ENCODE results near the gene ATP5PD.
A peak's percentile ranks its signal among the peaks of the same experiment; 100 is the strongest.

Gene ATP5PD

DNA sequence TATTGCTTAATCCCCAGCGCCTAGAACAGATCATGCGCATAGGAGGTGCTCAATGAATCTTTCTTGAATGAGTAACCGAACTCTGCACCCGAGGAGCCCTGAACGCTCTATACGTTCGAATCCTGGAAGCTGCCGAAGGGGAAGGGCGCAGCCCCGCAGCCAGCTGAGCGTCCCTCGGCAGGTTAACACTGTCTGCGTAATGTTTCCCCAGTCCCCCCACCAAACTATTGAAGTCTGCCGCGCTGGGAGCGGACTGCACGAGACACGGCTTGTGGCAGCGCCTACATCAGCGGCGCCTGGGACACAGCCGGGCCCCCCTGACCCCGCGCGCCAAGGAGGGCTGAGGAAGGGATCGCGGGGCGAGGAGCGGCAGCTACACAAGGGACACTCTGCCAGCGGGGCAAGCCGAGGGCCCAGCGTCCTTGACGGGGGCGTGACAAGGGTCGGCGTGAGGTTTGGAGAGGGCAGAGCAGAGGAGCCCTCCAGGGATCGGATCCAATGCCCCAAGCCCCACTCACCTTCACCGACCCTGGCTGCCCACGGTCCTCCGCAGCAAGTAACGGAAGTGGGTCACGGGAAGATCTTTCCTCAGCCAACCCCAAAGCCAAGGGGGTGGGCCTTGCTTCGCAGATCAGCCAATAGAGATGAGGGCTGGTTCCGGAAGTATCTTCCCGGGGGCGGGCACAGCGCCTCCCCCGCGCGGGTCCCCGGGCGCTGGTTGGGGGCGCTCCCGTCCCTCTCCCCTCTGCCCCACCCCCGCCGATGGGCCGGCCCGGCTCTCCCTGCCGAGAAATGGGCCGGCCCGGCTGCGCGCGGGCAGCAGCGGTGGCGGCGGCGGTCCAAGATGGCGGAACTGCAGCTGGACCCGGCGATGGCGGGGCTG is at the start of gene ATP5PD, which contains the start of gene KCTD2:
Gene ATP5PD, minus strand, starts transcription at position 563 of the 883 bp plus-strand sequence. CDS start 4,319 bp downstream, outside the sequence.
Gene KCTD2, plus strand, starts transcription at position 819 of the 883 bp plus-strand sequence. Its CDS starts 26 bp downstream, at position 845.
- peak; percentile 93 for DNase-seq (ENCODE audit: low spot score)

- no peak for DNase-seq (ENCODE audit: low spot score)
Observed at GRCh38 chr17:75096082-75096625, 49.4 kb upstream of the ATP5PD start.

GRCh38 chr17:75094871-75095399 is 48.2 kb upstream of the ATP5PD start:
- no peak for DNase-seq (ENCODE audit: low spot score)

DNA sequence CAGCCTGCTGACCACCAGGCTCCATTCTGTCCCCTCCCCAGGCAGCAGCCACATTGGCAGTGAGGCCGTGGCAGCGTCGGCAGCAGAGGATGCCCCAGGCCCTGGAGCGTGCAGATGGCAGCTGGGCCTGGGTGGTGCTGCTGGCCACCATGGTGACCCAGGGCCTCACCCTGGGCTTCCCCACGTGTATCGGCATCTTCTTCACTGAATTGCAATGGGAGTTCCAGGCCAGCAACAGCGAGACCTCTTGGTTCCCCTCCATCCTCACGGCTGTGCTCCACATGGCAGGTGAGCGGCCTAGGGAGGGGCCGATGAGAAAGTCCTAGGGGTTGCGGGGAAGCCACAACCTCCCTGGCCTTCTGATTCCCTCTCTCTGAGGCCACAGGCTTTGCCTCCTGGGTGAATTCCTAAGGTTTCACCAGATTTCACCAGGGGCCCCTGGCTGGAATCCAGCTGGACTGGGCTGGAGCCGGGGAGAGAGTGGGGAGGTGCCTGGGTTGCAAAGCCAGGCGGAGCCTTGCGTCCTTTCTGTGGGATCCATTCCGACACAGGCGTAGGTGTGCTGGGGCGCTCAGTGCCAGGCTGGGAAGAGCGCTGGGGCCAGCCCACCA is 46.9 kb upstream of the ATP5PD start:
- no peak for DNase-seq (ENCODE audit: low spot score)

DNA sequence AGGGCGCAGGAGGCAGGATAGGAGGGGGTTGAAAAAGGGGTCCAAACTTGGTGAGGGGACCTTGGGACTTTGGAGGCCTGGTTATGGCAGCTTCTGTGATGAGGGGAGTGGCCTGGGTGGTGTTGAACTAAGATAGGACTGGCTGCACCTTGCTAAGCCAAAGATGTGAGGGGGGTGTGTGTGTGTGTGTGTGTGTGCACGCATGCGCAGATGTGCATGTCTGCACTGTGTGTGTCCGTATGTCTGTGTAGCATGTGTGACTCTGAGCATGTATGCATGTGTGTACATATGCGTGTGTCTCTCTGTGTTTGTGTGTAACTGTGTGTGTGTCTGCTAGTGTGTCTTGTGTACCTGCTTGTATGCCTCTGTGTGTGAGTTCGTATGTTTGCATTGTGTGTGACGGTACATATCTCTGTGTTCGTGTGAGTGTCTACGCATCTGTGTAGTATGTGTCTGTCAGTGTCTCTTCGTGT is 45.1 kb upstream of the ATP5PD start:
- DNase-seq (ENCODE audit: low spot score) = no peak

DNA sequence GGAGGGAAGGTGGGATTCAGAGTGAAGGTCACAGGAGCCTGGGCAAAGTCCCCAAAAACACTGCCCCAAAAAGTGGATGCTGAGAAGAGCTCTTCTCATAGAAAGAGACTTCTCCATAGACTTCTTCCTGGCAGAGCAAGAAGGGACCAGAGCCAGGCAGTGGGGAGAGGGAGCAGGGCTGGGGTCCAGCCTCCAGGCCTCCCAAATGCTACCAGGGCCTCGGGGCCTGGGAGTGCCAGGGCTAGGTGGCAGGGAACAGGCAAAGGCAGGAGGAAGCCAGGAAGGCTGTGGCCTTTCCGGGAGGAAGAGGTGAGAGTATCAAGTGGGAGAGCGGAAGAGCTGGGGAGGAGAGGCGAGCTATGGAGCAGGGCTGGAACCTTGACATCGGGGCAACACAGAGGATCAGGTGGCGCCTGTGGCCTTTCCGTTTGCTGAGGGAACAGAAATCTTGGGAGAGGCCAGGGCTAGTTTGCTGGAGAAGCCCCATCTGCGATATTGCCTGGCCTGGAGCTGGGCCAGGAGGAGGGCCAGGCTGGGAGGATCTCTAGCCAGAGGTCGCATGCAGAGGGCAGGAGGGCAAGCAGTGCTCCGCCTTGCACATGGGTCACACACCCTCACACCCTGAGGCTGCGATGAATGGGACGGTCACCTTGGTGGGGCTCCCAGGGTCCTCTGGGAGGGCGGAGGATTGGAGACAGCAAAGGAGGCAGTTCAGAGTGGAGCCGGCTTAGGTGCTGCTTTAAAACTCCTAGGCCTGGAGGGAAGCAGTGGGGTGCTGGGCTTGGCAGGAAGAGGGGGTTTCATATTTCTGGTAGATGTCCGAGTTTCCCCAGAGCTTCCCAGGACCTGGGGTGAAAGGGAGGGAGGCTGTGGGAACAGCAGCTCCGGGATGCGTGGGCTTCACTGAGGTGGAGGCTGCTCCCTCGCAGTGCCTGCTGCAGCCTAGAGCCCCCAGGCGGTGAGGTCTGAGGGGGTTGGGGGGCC is 44.4 kb upstream of the ATP5PD start:
- no peak for DNase-seq (ENCODE audit: low spot score)

DNA sequence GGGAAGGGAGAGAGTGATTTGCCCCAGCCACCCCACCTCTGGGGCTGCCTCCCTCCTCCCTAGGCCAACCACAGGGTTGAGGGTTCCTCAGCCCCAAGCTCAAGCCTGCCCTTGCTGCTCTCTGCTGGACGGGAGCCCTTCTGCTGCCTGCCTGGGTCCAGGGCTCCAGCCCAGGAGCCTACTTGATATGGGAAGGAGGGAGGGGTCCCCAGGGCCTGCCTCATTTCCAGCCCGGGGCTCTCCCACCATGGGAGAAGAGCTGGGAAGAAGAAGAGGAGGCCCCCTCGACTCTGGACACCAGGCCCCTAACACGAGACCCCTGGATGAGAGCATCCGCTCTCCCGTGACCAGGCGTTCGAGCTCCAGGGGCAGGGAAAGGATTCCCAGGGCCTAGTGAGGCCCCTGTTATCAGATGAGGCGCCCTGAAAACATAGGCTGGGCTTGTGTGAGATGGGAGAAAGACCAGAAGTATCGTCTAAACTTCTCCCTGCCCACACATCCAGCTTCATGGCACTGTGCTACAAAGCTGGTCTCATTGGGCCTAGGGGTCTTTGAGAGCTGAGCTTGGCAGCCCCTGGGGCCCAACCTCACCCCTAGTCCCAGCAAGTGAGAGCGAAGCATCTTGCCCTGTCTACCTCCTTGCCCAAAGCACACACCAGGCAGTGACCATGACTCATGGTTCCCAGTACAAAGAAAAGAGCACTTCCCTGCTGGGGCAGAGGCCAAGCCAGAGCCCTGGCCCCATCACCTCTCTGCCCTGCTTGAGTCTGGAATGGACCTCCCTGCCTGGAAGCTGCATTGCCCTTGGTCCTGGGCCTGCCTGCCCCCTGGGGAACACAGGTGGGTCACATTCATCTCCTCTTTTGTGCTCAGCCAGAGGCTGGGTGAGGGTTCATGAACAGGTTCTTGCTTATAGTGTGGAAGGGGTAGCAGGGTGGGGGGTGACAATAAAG is 42.0 kb upstream of the ATP5PD start:
- no peak for DNase-seq (ENCODE audit: low spot score)

DNA sequence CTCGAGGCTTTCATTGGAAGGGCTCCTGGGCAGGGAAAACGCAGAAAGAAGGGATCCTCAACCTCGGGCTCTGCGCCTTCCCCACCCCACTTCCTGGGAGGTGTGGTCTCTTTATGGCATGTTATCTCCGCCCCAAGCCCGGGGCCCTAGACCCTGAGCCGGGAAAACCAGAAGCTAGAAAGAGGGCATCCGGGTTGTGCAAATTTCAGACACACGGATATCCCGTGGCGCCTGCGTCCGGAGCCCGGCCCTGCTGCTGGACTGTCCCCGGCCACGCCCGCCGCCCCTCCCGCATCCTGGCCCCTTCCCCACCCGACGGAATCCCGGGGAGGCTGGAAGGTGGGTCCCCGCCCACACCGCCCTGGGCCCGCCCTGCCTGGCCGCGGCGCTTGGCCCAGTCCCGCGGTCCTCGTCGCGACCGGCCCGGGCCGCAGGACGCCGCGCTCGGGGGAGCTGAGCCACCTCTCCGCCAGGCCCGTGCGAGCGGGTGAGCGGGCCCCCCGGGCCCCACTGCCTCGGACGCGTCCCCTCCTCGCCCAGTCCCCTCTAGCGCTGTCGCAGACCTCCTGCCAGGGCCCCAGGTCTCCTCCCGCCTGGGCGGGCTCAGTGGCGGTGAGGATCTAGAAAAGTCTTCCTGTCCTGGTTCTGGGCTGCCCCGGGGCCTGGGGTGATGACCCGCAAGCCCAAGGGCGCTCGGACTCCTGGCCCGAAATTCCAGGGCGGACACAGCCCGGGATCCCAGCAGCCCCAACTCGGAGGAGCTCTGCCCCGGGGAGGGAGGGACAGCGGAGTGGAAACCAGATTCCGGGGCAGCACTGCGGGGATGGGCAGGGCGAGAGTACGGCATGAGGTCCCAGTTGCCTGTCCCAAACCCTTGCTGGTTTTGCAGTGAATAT is 41.0 kb upstream of the ATP5PD start, which contains the start of gene SLC16A5:
Gene SLC16A5, plus strand, starts transcription at position 397 of the 896 bp plus-strand sequence. CDS start 5,683 bp downstream, outside the sequence.
- DNase-seq (ENCODE audit: low spot score) = peak; percentile 83

GRCh38 chr17:75087182-75087557 is 40.4 kb upstream of the ATP5PD start:
- DNase-seq (ENCODE audit: low spot score) = no peak

DNA sequence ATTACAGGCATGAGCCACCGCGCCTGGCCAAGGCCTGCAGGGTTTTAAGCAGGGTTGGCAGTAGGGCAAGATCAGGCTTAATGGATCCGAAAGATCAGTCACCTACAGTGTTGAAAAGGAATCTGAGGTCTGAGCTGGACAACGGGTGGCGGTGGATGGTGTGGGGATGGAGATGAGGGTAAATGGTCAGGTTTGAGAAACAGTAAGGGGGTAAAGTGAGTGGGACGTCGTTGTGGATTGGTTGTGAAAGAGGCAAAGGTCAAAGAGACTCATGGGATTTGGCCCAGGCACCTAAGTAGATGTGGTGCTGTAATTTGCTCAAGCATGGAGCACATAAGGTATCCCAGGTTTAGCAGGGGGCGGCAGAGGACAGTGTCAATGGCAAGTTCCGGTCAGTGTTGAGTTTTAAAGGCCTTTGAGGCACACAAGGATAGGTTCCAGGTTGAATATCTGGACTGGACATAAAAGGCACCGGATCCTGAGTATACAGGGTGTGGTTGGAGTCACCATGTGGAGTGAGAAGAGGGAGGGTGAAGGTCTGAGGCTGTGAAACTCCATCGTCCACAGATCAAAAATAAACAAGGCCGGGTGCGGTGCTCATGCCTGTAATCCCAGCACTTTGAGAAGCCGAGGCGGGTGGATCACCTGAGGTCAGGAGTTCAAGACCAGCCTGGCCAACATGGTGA is 39.9 kb upstream of the ATP5PD start:
- no peak for DNase-seq (ENCODE audit: low spot score)

- DNase-seq (ENCODE audit: low spot score) = no peak
Observed at GRCh38 chr17:75084039-75084660, 37.4 kb upstream of the ATP5PD start.

GRCh38 chr17:75082683-75083082 is 35.9 kb upstream of the ATP5PD start:
- DNase-seq (ENCODE audit: low spot score) = no peak

DNA sequence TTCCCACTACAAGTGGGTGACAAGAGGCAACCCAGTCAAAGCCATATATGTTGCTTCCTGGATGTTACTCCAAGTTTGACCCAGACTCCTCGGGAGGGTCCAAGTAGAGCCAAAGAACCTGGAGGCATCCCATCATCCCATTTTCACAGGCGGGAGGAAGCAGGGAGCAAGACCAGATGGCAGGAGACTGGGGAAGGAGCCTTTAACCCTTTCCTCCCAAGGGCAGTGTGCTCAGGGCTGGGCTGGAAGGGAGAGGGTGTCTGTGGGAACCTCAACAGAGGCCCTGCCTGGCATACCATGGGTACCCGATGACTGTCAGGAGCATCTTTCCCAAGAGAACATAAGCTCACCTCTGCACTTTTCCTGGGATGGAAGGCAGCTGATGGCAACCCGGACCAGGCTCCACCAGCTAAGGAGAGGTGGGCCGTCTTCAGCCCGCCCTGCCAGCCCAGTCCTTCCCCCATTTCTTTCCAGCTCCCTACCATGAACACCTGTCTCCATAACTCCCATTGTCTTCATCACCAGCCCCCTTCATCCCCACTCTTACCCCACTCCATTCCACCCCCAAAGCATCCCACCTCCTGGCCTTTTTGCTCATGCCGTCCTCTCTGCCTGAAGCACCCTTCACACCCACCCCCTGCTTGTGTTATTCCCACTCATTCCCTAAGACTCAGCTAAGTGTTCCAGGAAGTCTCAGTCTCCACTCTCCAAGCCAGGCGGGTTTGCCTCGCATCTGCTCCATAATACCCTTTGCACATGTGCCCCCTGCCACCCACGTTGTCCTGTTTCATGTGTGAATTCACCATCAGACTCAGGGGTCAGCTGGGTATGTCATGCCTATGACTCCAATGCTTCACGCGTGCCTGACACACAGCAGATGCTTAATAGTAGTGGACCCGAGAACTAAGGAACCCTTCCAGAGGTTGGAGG is 35.1 kb upstream of the ATP5PD start:
- no peak for DNase-seq (ENCODE audit: low spot score)

DNA sequence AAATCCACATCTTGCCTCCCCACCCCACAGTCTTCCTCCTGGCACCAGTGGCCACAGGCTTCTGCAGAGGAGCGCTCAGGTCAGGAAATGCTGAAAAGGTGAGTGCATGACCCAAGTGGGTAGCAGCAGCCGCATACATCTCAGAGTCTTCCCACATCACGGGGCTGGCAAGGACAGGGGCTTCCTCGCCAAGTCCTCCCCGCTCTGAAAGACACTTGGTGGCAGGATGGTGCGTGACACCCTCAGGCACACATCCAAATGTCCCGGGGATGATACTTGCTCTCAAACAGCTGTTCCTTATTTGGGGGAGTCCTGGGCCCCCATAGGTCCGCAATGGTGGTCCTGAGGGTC is 32.2 kb upstream of the ATP5PD start:
- DNase-seq (ENCODE audit: low spot score) = no peak

DNA sequence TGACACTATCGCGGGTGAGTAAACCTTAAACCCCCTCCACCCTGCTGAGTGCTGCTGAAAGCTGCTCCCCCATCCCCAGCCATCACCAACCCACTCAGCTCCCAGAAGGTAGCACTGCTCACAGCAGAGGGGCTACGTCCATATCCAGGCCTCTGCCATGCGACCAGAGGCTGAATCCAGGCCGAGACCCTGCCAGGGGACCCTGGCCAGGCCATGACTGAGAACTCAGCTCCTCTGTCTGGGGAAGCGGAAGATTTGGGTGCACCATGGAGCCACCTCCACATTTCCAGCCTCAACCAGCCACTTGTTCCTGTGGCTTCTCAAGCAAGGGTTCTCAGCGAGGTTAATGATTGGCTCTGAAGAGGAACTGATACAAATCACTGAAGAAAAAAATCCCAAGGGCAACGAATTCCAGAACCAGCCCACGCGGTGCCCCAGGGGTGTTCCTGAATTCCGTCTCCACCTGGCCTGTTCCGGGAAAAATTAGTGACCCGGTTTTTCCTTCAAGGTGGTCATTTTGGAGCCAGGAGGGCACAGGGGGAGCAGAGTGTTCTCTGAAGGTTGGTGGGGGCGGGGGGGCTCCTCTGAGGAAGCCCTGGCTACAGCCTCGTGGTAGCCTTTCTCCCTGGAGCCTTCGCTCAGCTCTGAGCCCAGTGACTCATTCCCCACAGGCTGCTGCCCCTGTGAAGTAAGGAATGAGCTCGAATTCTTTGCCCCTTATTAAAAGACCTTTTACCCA is 31.7 kb upstream of the ATP5PD start:
- DNase-seq (ENCODE audit: low spot score) = peak; percentile 62

Data from COLO829 (cell line).